NAMALWA (cell line): Measurements from ENCODE around the gene PRICKLE2.

Experiments
- DNase-seq: peaks from one replicate; pipeline ENCODE4 v3.0.0-alpha.2; 2015; ENCODE audit warnings: low spot score

The PRICKLE2 gene

DNA sequence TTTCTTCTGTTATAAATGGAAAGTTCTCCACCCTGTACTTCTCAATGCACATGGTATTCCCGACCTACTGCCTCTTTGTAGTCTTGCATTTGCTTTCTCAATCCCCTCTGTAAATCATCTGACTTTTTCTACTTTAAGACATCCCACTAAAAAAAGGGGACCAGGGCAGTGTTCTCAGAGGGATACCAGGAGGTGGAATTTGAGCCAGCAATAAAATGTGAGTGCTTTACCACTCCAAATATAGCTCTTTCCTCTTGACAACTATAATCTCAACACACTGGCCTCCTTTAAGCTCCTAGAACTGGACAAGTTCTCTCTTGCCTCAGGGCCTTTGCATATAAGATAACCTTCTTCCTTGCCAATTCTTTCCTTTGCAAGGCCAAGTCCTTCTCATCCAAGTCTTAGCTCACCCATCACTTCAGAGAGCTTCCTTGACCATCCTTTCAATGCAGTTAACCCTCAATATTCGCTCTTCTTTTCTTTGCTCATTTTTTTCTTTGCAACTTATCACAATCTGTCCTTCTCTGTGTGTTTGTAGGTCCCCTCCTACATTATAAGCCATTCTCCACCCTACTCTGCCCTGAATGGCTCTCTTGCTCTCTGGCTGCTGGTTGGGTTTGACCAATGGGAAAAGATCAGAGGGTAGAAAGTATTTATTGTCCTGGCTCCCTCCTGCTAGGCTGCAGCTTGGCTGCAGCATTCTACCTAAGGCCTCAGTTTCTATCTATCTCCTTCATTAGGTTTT lies 93.4 kb downstream of the PRICKLE2 start:
- DNase-seq = no peak

DNA sequence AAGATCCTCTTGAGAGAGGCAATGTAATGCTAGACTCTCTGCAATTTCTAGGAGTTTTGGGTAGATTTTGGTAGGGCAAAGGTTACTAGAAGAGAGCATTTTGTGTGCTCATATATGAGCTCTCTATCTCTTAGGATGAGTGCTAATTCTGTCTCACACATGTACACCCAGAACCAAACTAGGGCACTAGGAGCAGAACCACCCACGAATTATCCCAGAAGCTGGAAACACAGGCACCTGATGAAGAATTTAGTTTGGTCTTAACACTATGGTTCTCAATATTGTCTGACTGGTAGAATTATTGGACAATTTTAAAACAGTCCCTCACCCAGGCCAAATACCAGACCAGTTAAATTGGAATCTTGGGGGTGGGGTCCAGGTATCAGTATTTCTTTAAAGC lies 94.8 kb downstream of the PRICKLE2 start:
- DNase-seq = no peak

DNA sequence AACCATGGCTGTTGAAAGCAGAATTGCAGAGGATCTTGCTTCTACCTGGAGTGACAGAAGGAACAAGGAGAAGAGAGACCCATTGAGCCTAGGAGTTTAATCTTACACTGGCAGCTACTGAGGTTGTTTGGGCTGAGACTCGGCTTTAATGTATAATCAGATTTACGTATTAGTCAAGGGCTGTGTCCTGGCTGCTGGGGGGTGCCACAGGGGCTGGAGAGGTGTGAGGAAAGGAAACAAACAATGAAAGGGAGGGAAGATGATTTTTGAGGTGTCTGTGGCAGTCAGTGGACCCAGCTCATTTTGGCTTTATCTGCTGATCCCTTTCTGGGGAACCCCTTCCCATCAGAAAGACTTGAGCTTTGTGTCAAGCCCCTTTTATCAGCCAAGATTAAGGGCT lies 95.7 kb downstream of the PRICKLE2 start:
- DNase-seq = no peak

DNA sequence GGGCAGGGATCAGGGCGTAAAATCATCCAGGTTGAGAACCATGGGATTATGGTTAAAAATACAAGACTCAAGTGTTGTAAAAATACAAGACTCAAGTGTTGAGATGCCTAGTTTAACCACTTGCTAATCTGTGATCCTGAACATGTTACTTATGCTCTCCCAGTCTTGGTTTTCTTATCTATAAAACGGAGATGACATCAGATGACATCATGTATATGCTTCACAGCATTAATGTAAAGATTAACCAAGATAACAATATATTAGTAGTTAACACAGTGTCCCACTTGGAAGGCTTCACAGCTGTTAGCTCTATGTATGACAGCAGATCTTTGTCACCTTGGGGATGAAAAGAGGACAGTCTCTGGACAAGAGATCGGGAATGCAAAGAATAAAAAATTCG lies 96.2 kb downstream of the PRICKLE2 start:
- DNase-seq = no peak

DNA sequence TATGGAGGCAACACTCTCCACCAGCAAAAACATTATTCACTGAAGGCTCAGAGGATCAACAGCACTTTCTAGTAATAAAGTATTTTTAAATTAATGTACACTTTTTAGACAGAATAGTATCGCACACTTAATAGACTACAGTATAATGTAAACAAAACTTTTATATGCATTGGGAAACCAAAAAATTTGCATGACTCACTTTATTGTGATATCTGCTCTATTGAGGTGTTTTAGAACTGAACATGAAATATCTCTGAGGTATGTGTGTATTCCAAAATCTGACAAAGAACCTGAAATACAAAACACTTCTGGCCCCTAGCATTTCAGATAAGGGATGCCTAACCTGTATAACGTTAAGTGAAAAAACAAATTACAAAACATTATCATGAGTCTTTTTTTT lies 99.7 kb downstream of the PRICKLE2 start:
- DNase-seq = no peak

DNA sequence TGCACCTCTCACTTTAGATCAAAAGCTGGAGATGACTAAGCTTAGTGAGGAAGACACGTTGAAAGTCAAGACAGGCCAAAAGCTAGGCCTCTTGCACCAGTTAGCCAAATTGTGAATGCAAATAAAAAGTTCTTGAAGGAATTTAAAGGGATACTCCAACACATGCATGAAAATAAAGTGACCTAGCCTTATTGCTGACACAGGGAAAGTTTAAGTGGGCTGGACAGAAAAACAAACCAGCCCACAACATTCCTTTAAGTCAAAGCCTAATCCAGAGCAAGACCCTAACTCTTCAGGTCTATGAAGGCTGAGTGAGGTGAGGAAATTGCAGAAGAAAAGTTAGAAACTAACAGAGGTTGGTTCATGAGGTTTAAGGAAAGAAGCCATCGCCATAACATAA lies 101.3 kb downstream of the PRICKLE2 start:
- no peak for DNase-seq

DNA sequence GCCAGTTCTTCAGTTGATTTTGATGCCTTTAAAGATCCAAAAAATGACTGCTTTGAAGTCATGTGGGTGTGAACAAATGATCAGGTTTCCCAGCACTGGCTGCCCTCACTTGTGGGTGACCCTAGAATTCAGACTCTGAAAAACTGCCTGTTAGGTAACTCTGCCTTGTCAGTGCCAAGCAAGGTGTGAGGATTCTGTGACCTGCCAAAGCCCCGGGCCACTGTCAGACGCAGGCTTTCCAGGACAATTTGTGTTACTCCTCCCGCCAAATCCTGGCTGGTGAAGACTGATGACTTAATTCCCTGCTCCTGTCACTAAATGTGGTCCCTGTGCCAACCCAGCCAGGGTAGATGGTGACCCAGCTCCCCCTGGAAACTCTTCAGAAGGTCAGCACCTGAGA lies 102.8 kb downstream of the PRICKLE2 start:
- DNase-seq = no peak

DNA sequence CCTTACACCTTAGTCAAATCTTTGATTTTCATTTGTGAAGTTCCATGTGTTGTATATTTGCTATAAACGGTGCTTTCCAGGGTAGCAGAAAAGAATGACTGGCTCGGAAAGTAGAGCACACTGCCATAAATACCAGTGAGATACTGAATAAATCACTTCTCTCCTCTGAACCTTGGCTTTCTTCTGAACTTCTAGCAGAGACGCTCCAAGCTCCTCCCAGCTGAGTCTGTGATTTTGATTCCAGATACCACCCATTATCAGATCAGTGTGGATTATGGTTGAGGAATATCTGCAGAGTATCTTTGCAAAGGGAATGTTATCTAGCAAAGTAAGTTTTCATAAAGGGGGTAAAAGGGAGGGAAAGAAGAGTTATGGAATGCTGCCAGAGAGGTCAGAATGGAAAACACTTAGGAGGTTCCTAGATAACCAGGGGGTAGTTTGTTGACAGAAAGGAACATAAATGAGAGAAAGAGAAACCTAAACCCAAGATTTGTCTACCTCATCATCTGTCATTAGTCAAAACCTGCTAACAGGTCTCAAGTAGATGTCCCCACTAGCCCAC lies 103.4 kb downstream of the PRICKLE2 start:
- DNase-seq = no peak

DNA sequence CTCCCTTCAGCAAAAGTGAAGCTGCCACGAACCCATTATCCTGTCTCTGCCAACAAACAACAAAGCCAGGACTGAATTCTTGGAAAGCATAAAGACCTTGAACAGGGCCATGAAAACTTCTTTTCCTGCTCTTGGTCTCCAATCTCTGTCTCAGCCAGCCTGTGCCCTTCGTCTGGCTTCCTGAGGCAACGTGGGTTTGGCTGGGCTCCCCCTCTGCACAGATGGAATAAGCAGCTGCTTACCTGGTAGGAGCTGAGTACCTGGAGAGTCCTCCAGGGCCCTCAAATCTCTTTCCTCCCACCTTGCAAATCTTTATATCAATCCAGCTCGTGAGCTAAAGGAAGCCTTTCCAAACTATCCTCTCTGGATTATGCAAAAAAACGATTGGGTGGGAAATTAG lies 104.4 kb downstream of the PRICKLE2 start:
- DNase-seq = no peak

DNA sequence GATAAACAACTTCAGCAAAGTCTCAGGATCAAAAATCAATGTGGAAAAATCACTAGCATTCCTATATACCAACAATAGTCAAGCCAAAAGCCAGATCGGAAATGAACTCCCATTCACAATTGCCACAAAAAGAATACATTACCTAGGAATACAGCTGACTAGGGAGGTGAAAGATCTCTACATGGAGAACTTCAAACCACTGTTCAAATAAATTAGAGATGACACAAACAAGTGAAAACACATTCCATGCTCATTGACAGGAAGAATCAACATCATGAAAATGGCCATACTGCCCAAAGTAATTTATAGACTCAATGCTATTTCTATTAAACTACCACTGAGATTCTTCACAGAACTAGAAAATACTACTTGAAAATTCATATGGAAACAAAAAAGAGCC lies 107.8 kb downstream of the PRICKLE2 start:
- DNase-seq = no peak

DNA sequence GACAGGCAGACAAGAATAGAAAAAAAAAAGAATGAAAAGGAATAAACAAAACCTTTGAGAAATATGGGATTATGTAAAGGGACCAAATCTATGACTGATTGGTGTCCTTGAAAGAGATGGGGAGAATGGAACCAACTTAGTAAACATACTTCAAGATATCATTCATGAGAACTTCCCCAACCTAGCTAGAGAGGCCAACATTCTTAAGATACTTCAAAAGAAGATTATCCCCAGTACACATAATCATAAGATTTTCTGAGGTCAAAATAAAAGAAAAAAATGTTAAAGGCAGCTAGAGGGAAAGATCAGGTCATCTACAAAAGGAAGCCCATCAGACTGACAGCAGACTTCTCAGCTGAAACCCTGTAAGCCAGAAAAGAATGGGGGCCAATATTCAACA lies 110.6 kb downstream of the PRICKLE2 start:
- DNase-seq = no peak

DNA sequence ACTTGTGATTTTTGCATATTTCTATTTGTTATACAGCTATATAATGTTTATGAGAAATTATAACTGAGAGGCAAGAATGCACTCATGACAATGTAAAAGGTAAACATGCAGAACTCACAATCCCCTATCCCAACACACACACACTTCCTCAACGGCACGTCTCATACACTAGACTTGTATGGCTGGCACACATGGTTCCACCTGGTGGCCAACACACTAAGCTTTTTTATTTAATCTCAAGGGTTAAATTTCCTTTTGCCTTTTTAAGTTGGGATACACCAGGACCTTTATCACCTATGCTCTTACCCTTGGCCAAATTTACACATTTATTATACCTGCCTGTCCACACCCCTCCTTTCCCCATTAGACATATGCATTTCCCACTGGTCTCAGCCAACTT lies 113.4 kb downstream of the PRICKLE2 start:
- no peak for DNase-seq

DNA sequence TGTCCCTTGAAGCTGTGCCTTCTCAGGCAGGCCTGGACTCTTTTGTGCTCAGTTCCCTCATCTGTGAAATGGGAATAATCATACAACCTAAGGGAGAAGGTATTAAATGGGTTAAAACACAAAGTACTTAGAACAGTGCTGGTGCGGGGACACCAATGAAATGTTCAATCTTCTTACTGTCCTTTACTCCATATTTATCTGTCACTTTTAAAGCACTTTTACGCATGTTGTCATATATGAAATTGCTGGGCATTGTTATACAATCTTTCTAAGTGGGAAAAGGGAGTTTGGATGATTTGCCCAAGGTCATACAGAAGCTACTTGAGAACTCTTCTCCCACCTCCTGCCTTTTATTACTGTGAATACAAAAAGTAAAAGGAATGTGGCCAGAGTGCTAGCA lies 114.2 kb downstream of the PRICKLE2 start:
- DNase-seq = no peak

DNA sequence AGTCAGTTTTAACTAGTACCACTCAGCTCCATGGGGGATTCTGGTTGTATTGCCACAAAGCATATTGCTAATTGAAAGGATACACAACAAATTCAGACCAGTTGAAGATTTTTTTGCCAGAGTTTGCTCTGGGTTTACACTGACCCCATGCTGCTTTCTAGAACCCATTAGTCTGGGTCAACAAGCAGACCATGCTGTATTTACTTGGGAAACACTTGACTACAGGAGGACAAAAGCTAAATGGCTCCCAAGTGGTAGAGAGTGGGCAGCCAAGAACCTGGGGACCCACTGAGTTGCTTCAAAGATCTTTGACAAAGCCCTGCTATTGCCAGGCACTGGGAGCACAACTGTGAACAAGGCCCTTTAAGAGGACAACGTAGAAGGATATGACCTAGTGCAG lies 115.2 kb downstream of the PRICKLE2 start:
- DNase-seq = no peak

DNA sequence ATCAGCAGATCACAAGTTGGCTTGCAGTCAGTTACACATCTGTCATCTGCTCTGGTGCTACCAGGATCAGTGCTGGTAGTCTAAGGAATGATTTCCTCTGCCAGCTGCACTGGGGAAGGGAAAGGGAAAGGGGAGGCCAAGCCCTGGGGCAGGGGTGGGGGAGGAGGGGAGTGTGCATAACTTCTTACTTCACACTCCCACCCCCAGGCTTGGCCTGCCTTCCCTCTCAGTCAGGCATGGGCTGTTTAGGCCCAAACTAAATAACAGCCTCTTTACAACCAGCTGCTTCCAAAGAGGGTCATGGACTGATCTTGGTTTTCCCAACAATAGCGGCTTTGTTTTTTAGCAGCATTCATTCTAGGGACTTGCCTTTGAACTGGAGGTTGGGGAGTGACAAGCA lies 115.8 kb downstream of the PRICKLE2 start:
- no peak for DNase-seq

DNA sequence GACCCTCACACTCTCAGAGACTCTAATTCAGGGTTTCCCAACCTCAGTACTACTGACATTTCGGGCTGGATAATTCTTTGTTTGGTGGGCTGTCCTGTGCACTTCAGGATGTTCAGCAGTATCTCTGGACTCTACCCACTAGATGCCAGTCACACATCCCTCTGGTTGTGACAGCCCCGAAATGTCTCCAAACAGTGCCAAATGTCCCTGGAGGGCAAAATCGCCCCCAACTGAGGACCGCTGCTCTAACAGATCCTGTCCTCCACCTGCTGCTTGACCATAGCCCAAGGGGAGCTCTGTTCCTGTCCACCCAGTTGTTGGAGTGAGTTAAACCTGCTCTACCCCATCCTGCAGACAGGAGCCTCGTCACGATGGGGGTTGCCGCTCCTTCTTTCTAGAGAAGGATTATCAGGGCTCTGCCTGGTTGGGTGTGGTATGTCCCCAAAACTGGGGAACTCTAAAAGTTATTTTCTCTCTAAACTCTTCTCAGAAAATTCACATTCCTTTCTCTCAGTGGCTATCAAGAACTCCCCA lies 116.4 kb downstream of the PRICKLE2 start:
- no peak for DNase-seq

DNA sequence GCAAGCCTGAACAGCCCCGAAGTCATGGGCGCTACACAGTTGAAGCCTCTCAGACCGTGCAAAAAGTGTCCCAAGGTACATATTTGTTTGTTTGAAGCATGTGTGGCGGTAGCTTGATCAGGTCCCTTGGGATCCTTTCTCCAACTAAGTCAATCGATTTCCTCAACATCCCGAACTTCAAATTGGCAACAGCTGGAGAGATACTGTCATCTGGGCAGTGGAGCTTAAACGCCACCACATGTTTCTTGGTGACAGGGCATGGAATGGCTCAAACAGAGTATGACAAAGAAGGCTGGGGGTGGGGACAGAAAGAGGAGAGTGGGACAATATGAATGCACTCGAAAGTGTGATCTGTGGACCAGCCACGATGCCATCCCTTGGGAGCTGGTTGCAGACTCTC lies 117.0 kb downstream of the PRICKLE2 start:
- DNase-seq = no peak

DNA sequence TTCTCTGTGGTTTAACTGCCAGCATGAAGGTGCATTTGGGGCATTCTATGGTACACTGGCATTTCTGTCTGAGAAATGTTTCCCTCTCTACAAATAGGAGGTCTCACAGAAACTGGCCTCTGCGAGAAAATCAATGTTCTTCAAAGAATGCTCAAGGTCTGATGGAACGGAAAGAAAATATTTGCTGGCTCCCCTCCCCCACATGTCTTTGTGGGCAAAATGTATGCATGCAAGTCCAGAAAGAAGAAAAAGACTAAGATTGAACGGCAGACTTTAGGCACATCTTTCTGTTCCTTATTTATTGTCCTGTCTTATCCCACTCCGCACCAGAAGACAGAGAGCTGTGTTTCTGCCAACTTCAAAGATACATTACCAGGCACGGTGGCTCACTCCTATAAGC lies 118.1 kb downstream of the PRICKLE2 start:
- DNase-seq = no peak

DNA sequence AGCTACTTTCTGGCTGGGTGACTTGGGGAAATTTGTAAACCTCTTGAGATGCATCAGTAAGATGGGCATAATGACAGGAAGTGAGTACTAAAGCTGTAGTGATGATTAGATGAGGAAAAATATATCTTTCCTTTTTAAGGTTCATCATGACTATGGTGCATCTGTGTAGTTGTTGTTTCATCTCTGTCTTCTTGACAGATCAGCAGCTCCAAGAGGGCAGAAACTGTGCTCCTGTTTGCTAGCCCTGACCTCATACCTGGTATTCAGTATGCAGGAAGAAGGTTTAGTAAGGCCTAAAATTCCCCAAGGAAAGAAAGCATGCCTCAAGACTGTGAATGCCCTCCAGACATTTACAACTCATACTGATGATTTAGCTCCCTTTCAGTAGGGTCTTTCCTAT lies 119.5 kb downstream of the PRICKLE2 start:
- no peak for DNase-seq

DNA sequence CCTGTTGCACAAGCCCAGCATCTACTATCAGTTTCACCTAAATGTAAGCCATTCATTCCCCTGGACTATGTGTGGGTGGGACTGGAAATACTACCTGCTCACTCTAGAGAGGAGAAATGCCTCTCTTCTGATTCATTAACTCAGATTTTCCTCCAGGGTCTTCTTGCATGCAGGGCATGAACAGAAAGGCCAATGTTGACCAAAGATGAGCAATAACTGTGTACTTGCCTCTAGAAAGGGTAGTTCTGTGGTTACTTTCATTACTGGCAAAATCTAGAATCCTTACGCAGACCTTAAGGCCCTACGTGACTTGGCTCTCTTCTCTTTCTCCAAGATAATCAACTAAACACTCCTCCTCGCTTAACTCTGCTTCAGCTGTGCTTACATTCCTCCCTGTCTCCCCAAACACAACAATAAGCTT lies 120.6 kb downstream of the PRICKLE2 start:
- DNase-seq = no peak

DNA sequence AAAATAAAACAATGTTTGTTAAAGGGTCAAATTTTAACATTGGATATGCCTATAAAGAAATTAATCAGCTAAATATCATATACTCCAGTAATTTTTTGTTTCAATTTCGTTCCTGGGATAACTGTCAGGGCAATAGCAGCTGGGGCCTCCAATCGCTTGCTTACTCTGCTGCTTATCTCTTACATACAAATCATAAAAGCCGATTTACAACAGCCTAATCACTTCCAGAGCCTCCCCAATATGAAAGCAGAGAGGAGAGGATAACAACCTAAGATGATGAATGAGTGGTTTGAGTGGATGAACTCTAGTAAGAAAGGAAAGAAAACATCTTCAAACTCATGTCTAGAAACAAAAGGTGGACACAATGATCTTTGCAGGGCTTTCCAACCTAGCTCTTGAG lies 121.3 kb downstream of the PRICKLE2 start:
- DNase-seq = no peak

DNA sequence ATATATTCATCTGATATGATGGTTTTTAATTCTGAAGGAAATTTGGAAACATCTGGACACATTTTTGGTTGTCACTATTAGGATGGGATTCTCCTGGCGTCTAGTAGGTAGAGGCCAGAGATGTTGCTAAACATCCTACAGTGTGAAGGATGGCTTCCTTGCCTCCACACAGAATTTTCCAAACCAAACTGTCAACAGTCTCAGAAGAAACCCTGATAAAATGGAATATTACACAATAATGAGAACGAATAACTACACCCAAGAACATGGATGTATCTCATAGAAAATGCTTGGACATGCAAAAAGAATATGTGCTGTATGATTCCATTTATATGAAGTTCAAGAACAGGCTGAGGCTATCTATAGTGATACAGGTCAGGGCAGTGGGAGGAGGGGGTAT lies 122.1 kb downstream of the PRICKLE2 start:
- DNase-seq = no peak

DNA sequence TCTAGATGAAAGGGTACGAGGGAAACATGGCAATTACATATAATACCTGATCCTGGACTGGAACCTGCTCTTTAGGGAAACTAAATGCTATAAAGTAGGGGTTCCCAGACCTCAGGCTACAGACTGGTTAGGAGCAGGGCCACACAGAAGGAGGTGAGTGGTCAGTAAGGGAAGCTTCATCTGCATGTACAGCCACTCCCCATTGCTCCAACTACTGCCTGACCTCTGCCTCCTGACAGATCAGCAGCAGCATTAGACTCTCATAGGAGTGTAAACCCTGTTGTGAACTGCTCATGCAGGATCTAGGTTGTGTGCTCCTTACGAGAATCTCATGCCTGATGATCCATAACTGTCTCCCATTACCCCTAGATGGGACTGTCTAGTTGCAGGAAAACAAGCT lies 123.1 kb downstream of the PRICKLE2 start:
- DNase-seq = no peak

DNA sequence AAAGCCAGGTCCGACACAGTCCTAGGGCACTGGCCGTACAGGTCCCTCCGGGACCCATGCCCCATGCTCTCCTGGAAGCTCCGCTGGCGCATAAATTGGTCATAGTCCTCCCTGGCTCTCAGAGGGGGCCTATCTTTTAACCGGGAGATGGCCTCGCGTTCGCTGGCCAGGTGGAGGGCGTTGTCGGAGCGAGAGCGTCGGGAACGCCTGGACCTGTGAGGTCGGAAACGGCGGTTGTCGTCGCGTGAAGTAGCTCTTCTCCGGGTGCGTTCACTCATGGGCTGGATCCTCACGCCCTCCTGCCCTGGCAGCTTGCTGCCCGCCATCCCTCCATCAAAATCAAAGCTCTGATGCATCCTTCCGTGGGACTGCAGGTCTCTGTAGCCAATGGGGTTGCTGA lies 126.0 kb downstream of the PRICKLE2 start:
- DNase-seq = no peak
